Panc1 (cell line): Measurements from ENCODE around the gene TMEM208. TPM values are rescaled to one million over a fixed set of nuclear protein-coding genes. Genes with fewer than 3 reads are reported as not detected.

ENCODE experiments used
- ATAC-seq: fragments of 200-7000 bp; cut with Tn5 transposase; 2 replicates; pipeline ENCODE4 v1.9.1; 2020; ENCODE audit warnings: mild to moderate bottlenecking, moderate library complexity
- BruUV-seq: library from RNA; stranded (reverse); fragments of 400-500 nt; replicated peaks from 2 replicates; lab custom pipeline; 2021; lab: Mats Ljungman, UMichigan
- CTCF ChIA-PET: fragments of 300-600 bp; sonication (Branson Sonifier 250); formaldehyde crosslinking; loops from one replicate; lab custom pipeline; 2022; ENCODE audit warnings: antibody characterized with exemption; lab: Charles Lee
- POLR2A ChIA-PET: fragments of 300-600 bp; sonication (Branson Sonifier 250); formaldehyde crosslinking; loops from one replicate; lab custom pipeline; 2022; ENCODE audit warnings: antibody characterized with exemption; lab: Charles Lee
- DNase-seq: peaks from one replicate; pipeline ENCODE4 v3.0.0-alpha.2; 2010; ENCODE audit warnings: low read depth, low spot score
- H3K27ac ChIP-seq: 2 replicates; pipeline ENCODE4 v1.5.1; 2011; ENCODE audit warnings: mild to moderate bottlenecking, low read length, inconsistent platforms
- H3K27me3 ChIP-seq: fragments of 200-500 bp; sonication (Bioruptor generic); 2 replicates; pipeline ENCODE4 v1.6.0; 2014; ENCODE audit warnings: low read length, inconsistent platforms; ENCODE audit not compliant: control insufficient read depth, insufficient read depth
- H3K36me3 ChIP-seq: fragments of 200-500 bp; sonication (Bioruptor generic); 2 replicates; pipeline ENCODE4 v1.5.1; 2014; ENCODE audit warnings: inconsistent platforms, mild to moderate bottlenecking, low read length, moderate library complexity; ENCODE audit not compliant: control insufficient read depth, insufficient read depth
- H3K4me1 ChIP-seq: 2 replicates; pipeline ENCODE4 v1.5.1; 2011; ENCODE audit warnings: inconsistent platforms, mild to moderate bottlenecking, low read length, moderate library complexity; ENCODE audit not compliant: control insufficient read depth, insufficient read depth
- H3K4me3 ChIP-seq, 2 experiments: 2 replicates each; pipeline ENCODE4 v1.5.1; 2011 to 2012; ENCODE audit warnings: low read depth in 2 of 2, low read length in 2 of 2, mild to moderate bottlenecking in 2 of 2, inconsistent platforms in 1 of 2, moderate library complexity in 1 of 2
- H3K9me3 ChIP-seq: fragments of 200-500 bp; sonication (Bioruptor generic); 2 replicates; pipeline ENCODE4 v1.5.1; 2014; ENCODE audit warnings: low read depth, mild to moderate bottlenecking, inconsistent platforms, low read length, moderate library complexity; ENCODE audit not compliant: control insufficient read depth, insufficient read depth
- CTCF ChIP-seq: fragments of 450-650 bp; IDR thresholded peaks from 2 replicates; pipeline ENCODE4 v1.5.1; 2017; ENCODE audit warnings: mild to moderate bottlenecking
- POLR2AphosphoS5 ChIP-seq: IDR thresholded peaks from 2 replicates; pipeline ENCODE4 v1.6.1; 2012; ENCODE audit warnings: mild to moderate bottlenecking, low read depth, low read length, moderate library complexity
- REST ChIP-seq, 2 experiments: IDR thresholded peaks; 2 replicates each; pipeline ENCODE4 v1.6.1; 2011 to 2012; ENCODE audit warnings: low read depth in 2 of 2, control low read depth in 1 of 2, low read length in 1 of 2, mild to moderate bottlenecking in 1 of 2, moderate library complexity in 1 of 2; ENCODE audit not compliant: insufficient read depth in 1 of 2
- SIN3A ChIP-seq: IDR thresholded peaks from 2 replicates; pipeline ENCODE4 v1.6.1; 2012; ENCODE audit warnings: low read depth, mild to moderate bottlenecking, low read length, moderate library complexity, borderline replicate concordance; ENCODE audit not compliant: insufficient read depth
- TCF7L2 ChIP-seq: IDR thresholded peaks from 2 replicates; pipeline ENCODE4 v1.6.1; 2011; ENCODE audit warnings: mild to moderate bottlenecking, low read depth, low read length, inconsistent platforms
- in situ Hi-C: cut with HindIII; loops from 2 replicates; pipeline ENCODE4 v1.10.0; 2016; ENCODE audit warnings: low sequenced_read_pairs, low pct_unique_long_range_greater_than_20kb
- intact Hi-C: fragments of 100-400 bp; cut with micrococcal nuclease; formaldehyde crosslinking; loops from one replicate; pipeline ENCODE4 v1.10.0; 2022; ENCODE audit not compliant: unreplicated experiment
- total RNA-seq: library from RNA; stranded (reverse); gene quantifications from one replicate; pipeline ENCODE4 v1.2.1, GENCODE V29; 2021; ENCODE audit not compliant: unreplicated experiment

The TMEM208 gene
- total RNA-seq, 1 experiment from 2014 or later = 25.6 TPM

- ATAC-seq = no peak
- ChIA-PET CTCF (no interaction called here), POLR2A (no interaction called here)
- no peaks in the 10 kb centered on the region for H3K9me3 ChIP-seq
- H3K4me3 ChIP-seq = no peak overlapping the region
- intact Hi-C loops = no loop called here
- TF ChIP-seq SIN3A = no peak
- TF ChIP-seq POLR2AphosphoS5 = no peak
- TF ChIP-seq TCF7L2 = no peak
- no peak for TF ChIP-seq REST (IDR thresholded peaks at IDR 0.05; ENCODE audit: insufficient read depth in 1 of 2, low read depth in 2 of 2, low read length in 1 of 2)
- no peak for TF ChIP-seq CTCF
- in situ Hi-C loops = no loop called here
- H3K4me1 ChIP-seq = peaks cover 4% of the 10 kb centered on the region
- H3K27me3 ChIP-seq = no peaks in the 10 kb centered on the region
- no peaks in the 10 kb centered on the region for H3K36me3 ChIP-seq
- H3K27ac ChIP-seq = no peak overlapping the region
- no peak for DNase-seq
- BruUV-seq = no TSS peak
Measured at GRCh38 chr16:67252609-67253497, 25.9 kb downstream of the TMEM208 start.

- H3K36me3 ChIP-seq = no peaks in the 10 kb centered on the region
- no peak for DNase-seq
- no peaks in the 10 kb centered on the region for H3K4me1 ChIP-seq
- no peak overlapping the region for H3K4me3 ChIP-seq
- H3K27ac ChIP-seq = no peak overlapping the region
- ChIA-PET CTCF (no interaction called here), POLR2A (no interaction called here)
- no TSS peak for BruUV-seq
- no peak for TF ChIP-seq POLR2AphosphoS5
- no peak for TF ChIP-seq CTCF
- TF ChIP-seq REST (IDR thresholded peaks at IDR 0.05; ENCODE audit: insufficient read depth in 1 of 2, low read depth in 2 of 2, low read length in 1 of 2) = no peak
- TF ChIP-seq TCF7L2 = no peak
- TF ChIP-seq SIN3A = no peak
- intact Hi-C loops (no loop called here), in situ Hi-C loops (no loop called here)
- ATAC-seq = no peak
- H3K9me3 ChIP-seq = no peaks in the 10 kb centered on the region
- no peaks in the 10 kb centered on the region for H3K27me3 ChIP-seq
Measured at GRCh38 chr16:67254801-67255552, 28.0 kb downstream of the TMEM208 start.
